Endothelial cell of umbilical vein (primary cell): ENCODE measurements around the gene L3MBTL3. TPM values are rescaled to one million over a fixed set of nuclear protein-coding genes. Genes with fewer than 3 reads are reported as not detected.

Experiments
- BruUV-seq: library from RNA; stranded (reverse); fragments of 400-500 nt; replicated peaks from 2 replicates; lab custom pipeline; 2021; lab: Mats Ljungman, UMichigan
- CTCF ChIA-PET: fragments of 300-600, 350-600 bp; sonication (Branson Sonifier 250); formaldehyde crosslinking; loops from one replicate; lab custom pipeline; 2021; ENCODE audit warnings: antibody characterized with exemption, inconsistent platforms; lab: Charles Lee
- POLR2A ChIA-PET: fragments of 300-600, 350-600 bp; sonication (Branson Sonifier 250); formaldehyde crosslinking; loops from one replicate; lab custom pipeline; 2021; ENCODE audit warnings: antibody characterized with exemption, inconsistent platforms; lab: Charles Lee
- DNase-seq: peaks from one replicate; pipeline ENCODE4 v3.0.0-alpha.2; 2011; ENCODE audit warnings: low read depth, low spot score
- FAIRE-seq: peaks from 2 replicates; lab custom pipeline; 2011; peaks lifted over from hg19 to GRCh38; lab: Jason Lieb, UNC
- H2AFZ ChIP-seq: 2 replicates; pipeline ENCODE4 v1.6.0; 2012; ENCODE audit warnings: low read depth, low read length, control low read depth, inconsistent platforms
- H3K27ac ChIP-seq: 2 replicates; pipeline ENCODE4 v1.5.1; 2011; ENCODE audit warnings: low read depth, mild to moderate bottlenecking, control low read depth, low read length, moderate library complexity; ENCODE audit not compliant: insufficient read depth
- H3K27me3 ChIP-seq, 2 experiments: 2 replicates each; pipeline versions ENCODE4 v1.6.0 to v1.6.1; 2011; ENCODE audit warnings: low read length in 2 of 2, mixed read lengths in 1 of 2; ENCODE audit not compliant: control insufficient read depth in 2 of 2, insufficient read depth in 2 of 2
- H3K36me3 ChIP-seq, 2 experiments: 2 replicates in 1 of 2; 3 replicates in 1 of 2; pipeline ENCODE4 v1.5.1; 2011; ENCODE audit warnings: low read length in 2 of 2, mild to moderate bottlenecking in 1 of 2, moderate library complexity in 1 of 2; ENCODE audit not compliant: control insufficient read depth in 2 of 2, insufficient read depth in 2 of 2; ENCODE audit errors: extremely low read depth in 1 of 2
- H3K4me1 ChIP-seq: 3 replicates; pipeline ENCODE4 v1.5.1; 2011; ENCODE audit warnings: mild to moderate bottlenecking, low read length; ENCODE audit not compliant: control insufficient read depth, insufficient read depth; ENCODE audit errors: extremely low read depth
- H3K4me2 ChIP-seq: 2 replicates; pipeline ENCODE4 v1.6.1; 2011; ENCODE audit warnings: low read length, control low read depth, mixed read lengths; ENCODE audit not compliant: insufficient read depth
- H3K4me3 ChIP-seq, 3 experiments: fragments of 200-600 bp in 1 of 3; sonication (generic), shearing (Covaris generic) in 1 of 3; replicated peaks in 1 of 3; 2 replicates each; pipeline ENCODE4 v1.5.1; 2011 to 2016; ENCODE audit warnings: control low read depth in 3 of 3, low read length in 3 of 3, mild to moderate bottlenecking in 2 of 3, inconsistent platforms in 1 of 3, low read depth in 1 of 3, moderate library complexity in 1 of 3; ENCODE audit not compliant: insufficient read depth in 1 of 3
- H3K79me2 ChIP-seq: 2 replicates; pipeline ENCODE4 v1.6.0; 2012; ENCODE audit warnings: low read length, inconsistent platforms; ENCODE audit not compliant: control insufficient read depth, insufficient read depth
- H3K9ac ChIP-seq: replicated peaks from 2 replicates; pipeline ENCODE3; 2011; ENCODE audit warnings: low read length, control low read depth; ENCODE audit not compliant: insufficient read depth; ENCODE audit errors: extremely low read depth
- H3K9me1 ChIP-seq: replicated peaks from 3 replicates; pipeline ENCODE4 v1.6.0; 2011; ENCODE audit warnings: mild to moderate bottlenecking, low read length; ENCODE audit not compliant: control insufficient read depth, insufficient read depth; ENCODE audit errors: extremely low read depth
- H3K9me3 ChIP-seq: replicated peaks from 2 replicates; pipeline ENCODE4 v1.5.1; 2012; ENCODE audit warnings: low read length, inconsistent platforms; ENCODE audit not compliant: control insufficient read depth, insufficient read depth
- H4K20me1 ChIP-seq: replicated peaks from 2 replicates; pipeline ENCODE3; 2011; ENCODE audit warnings: mild to moderate bottlenecking, low read length; ENCODE audit not compliant: control insufficient read depth, insufficient read depth; ENCODE audit errors: extremely low read depth
- CTCF ChIP-seq, 2 donors: IDR thresholded peaks; 1 replicate in 1 of 2; 2 replicates in 1 of 2; pipeline ENCODE4 v1.5.1; 2011; ENCODE audit warnings: low read length in 2 of 2, mild to moderate bottlenecking in 2 of 2, moderate library complexity in 2 of 2, control low read depth in 1 of 2, inconsistent platforms in 1 of 2, low read depth in 1 of 2; ENCODE audit not compliant: insufficient read depth in 1 of 2; ENCODE audit errors: extremely low read depth in 1 of 2
- EZH2 ChIP-seq: IDR thresholded peaks from 2 replicates; pipeline ENCODE4 v1.6.1; 2012; ENCODE audit warnings: borderline replicate concordance, low read depth, mild to moderate bottlenecking, moderate library complexity, low read length, inconsistent platforms; ENCODE audit not compliant: severe bottlenecking
- FOS ChIP-seq: IDR thresholded peaks from 2 replicates; pipeline ENCODE4 v1.6.1; 2011; ENCODE audit warnings: mild to moderate bottlenecking, low read length, moderate library complexity, borderline replicate concordance; ENCODE audit not compliant: insufficient read depth
- GATA2 ChIP-seq: IDR thresholded peaks from 2 replicates; pipeline ENCODE4 v1.7.0; 2011; ENCODE audit warnings: low read depth, mild to moderate bottlenecking, moderate library complexity, mixed read lengths, low read length; ENCODE audit not compliant: insufficient read length, insufficient read depth
- JUN ChIP-seq: IDR thresholded peaks from 2 replicates; pipeline ENCODE4 v1.6.1; 2011; ENCODE audit warnings: borderline replicate concordance, low read depth; ENCODE audit not compliant: insufficient read length, insufficient read depth
- MYC ChIP-seq: IDR thresholded peaks from one replicate; pipeline ENCODE4 v1.6.1; 2011; ENCODE audit warnings: mild to moderate bottlenecking, low read depth, low read length
- POLR2A ChIP-seq: IDR thresholded peaks from 2 replicates; pipeline ENCODE4 v1.6.1; 2012; ENCODE audit warnings: low read depth, mild to moderate bottlenecking, control low read depth, low read length
- POLR2AphosphoS5 ChIP-seq: IDR thresholded peaks from 2 replicates; pipeline ENCODE4 v1.6.1; 2012; ENCODE audit warnings: low read depth, mild to moderate bottlenecking, control low read depth, low read length, moderate library complexity; ENCODE audit not compliant: insufficient read depth
- dilution Hi-C: fragments of 300-500 bp; cut with MboI; formaldehyde crosslinking; loops from one replicate; pipeline ENCODE4 v1.15.0; 2019; ENCODE audit warnings: low sequenced_read_pairs; ENCODE audit not compliant: extremely low pct_ligation_motif_present
- intact Hi-C: fragments of 100-400 bp; cut with micrococcal nuclease; formaldehyde crosslinking; loops from one replicate; pipeline ENCODE4 v1.10.0; 2022
- polyA plus RNA-seq, 4 experiments: library from polyadenylated mRNA; depleted of rRNA in 3 of 4; stranded (reverse) in 3 of 4; unstranded in 1 of 4; fragments of >200 nt; gene quantifications; 2 replicates each; pipeline versions ENCODE4 v1.2.1 to v1.2.3, GENCODE V29; 2011 to 2012; ENCODE audit warnings: missing spikeins in 1 of 4
- total RNA-seq: library from RNA; stranded (reverse); gene quantifications from 2 replicates; pipeline ENCODE4 v1.2.3, GENCODE V29; 2021
- TF ChIP-seq, protein P1 (sequence below): IDR thresholded peaks from 2 replicates; pipeline ENCODE4 v1.6.1; 2011; ENCODE audit not compliant: insufficient read depth, insufficient read length

L3MBTL3 gene
- total and polyA plus RNA-seq, 2 donors (not counting 3 experiments of a cell fraction or from before 2014, with no cell fraction given) = 26.5 to 86.1 TPM

DNA sequence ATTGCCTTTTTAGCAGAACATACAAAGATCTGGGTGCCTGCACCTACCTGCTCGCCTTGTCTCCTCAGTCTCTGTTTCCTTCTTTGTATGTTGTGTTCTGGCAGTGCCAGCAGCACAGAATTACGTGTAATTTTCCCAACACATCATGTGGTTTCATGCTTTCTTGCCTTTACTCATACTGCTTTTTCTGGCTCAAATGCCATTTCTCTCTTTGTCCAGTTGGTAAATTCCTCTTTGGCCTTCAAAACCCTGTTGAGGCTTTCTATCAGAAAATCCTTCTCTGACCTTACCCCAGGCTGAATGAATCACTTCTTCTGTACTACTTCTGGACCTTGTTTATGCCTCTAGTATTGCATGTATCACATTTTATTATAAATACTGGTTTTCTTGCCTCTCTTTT lies 31.8 kb downstream of the L3MBTL3 start:
- Histone ChIP-seq H3K36me3 (peaks cover 29 to 30% of the 10 kb centered on the region in 2 experiments), H3K4me3 (no peak overlapping the region), H3K9ac (no peak overlapping the region), H4K20me1 (peaks cover 11% of the 10 kb centered on the region), H3K4me1 (peaks cover 3% of the 10 kb centered on the region), H3K9me3 (no peaks in the 10 kb centered on the region), H3K27me3 (no peaks in the 10 kb centered on the region), H3K79me2 (peaks cover 29% of the 10 kb centered on the region), H3K4me2 (no peak overlapping the region), H3K27ac (no peak overlapping the region), H2AFZ (no peak overlapping the region), H3K9me1 (no peaks in the 10 kb centered on the region)
- POLR2A ChIA-PET = no interaction called here
- no peak for TF ChIP-seq EZH2
- dilution Hi-C loops (no loop called here), intact Hi-C loops (no loop called here)
- no TSS peak for BruUV-seq
- DNase-seq (no peak), FAIRE-seq (no peak)
- CTCF ChIA-PET = no interaction called here

- no peak overlapping the region for H3K9ac ChIP-seq
- no peak overlapping the region for H3K27ac ChIP-seq
- H3K36me3 ChIP-seq = peaks cover 36 to 37% of the 10 kb centered on the region in 2 experiments
- ChIA-PET CTCF (interaction anchor here (2.0 kb wide), 1 partner anchor 228 kb away, joined by 6 read pairs; no protein-coding TSS in a partner anchor), POLR2A (no interaction called here)
- peaks cover 7% of the 10 kb centered on the region for H3K79me2 ChIP-seq
- H4K20me1 ChIP-seq = peaks cover under 1% of the 10 kb centered on the region
- no peak for FAIRE-seq
- H3K9me3 ChIP-seq = no peaks in the 10 kb centered on the region
- no peak for DNase-seq
- no peaks in the 10 kb centered on the region for H3K4me1 ChIP-seq
- H3K4me2 ChIP-seq = no peak overlapping the region
- no TSS peak for BruUV-seq
- intact Hi-C loops = no loop called here
- no peak for TF ChIP-seq MYC
- TF ChIP-seq GATA2 = no peak
- no peak for TF ChIP-seq EZH2
- no peak for TF ChIP-seq CTCF (IDR thresholded peaks at IDR 0.05; ENCODE audit: extremely low read depth in 1 of 2, insufficient read depth in 1 of 2, low read depth in 1 of 2, low read length in 2 of 2)
- TF ChIP-seq, protein P1, sequence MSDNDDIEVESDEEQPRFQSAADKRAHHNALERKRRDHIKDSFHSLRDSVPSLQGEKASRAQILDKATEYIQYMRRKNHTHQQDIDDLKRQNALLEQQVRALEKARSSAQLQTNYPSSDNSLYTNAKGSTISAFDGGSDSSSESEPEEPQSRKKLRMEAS = no peak
- TF ChIP-seq POLR2A = no peak
- TF ChIP-seq FOS = no peak
- TF ChIP-seq POLR2AphosphoS5 = no peak
- TF ChIP-seq JUN = no peak
- H2AFZ ChIP-seq = no peak overlapping the region
- H3K4me3 ChIP-seq = no peak overlapping the region
- H3K9me1 ChIP-seq = no peaks in the 10 kb centered on the region
- dilution Hi-C loops = no loop called here
- no peaks in the 10 kb centered on the region for H3K27me3 ChIP-seq
These were observed 36.3 kb downstream of the L3MBTL3 start for GRCh38 chr6:130054725-130055124.
